Measurements from ENCODE around the gene ATXN10. TPM values are rescaled to one million over a fixed set of nuclear protein-coding genes. Genes with fewer than 3 reads are reported as not detected.

Gene ATXN10
- total and polyA plus RNA-seq, 2 of the 8 experiments (the other 6 are each of a cell fraction or from before 2014, with no cell fraction given), result 134 to 210 TPM

DNA sequence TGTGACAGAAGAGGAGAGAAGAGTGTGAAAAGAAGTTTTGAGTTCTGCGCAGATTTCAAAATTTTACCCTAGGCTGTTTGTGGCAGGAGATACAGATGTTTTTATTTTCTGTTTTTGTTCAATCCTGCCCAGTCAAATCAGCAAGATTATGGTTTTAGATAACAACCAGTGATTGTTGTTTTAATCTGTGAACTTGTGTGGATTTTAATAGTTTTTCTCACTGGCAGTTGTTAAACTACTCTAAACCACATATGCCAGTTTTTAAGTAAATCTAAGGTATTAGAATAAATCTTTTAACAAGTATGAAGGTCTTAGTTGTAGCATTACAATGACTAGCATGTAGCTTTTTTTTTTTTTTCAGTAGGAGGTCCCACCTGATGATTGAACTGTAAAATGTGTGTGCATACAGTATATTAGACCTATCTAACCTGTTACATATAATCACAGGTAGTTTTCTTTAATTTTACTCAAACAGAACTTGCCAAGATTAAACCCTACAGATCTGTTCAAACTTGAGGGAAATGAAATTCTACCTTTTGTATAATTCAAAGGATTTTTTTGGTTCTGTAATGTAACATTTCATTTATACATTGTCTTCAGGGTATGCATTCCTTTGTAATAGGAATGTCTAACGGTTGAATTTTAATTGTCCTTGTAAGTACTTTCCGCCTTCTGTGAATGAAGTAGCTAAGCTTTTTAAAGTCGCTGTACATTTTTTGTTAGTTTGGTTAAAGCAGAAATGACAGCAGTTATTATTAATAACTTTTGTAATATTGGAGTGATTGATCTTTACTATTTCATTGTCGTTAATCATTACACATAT, 13.3 kb downstream of the ATXN10 start (continued):
- TF ChIP-seq CBX5 (IDR thresholded peaks at IDR 0.05; ENCODE audit: low read depth, low read length) (no peak), HDAC6 (IDR thresholded peaks at IDR 0.05; ENCODE audit: low read depth, low read length) (no peak), RAD21 (IDR thresholded peaks at IDR 0.05 in 1 of 2, conservative IDR thresholded peaks at IDR 0.05 in 1 of 2; ENCODE audit: low read depth in 2 of 2, low read length in 2 of 2) (no peak), SIN3A (conservative IDR thresholded peaks at IDR 0.05 in 1 of 2, IDR thresholded peaks at IDR 0.05 in 1 of 2; ENCODE audit: low read depth in 1 of 2, low read length in 2 of 2) (no peak)

Measured in H1 (cell line).